HL-60 (cell line): ENCODE measurements around the gene SMTNL1.
"Not testable (repeated sequence)": the region's sequence is repeated elsewhere in the genome, so short reads cannot be mapped to it uniquely, and the experiment has no call there.

Experiments used
- DNase-seq, 2 experiments: peaks; one replicate each; pipeline ENCODE4 v3.0.0-alpha.2; 2010 to 2020; ENCODE audit warnings: low read depth in 1 of 2, low spot score in 1 of 2
- H3K27ac ChIP-seq: fragments of 250-450 bp; sonication (Bioruptor Pico); replicated peaks from 2 replicates; pipeline ENCODE4 v1.5.1; 2020; ENCODE audit warnings: mild to moderate bottlenecking, moderate library complexity
- H3K27me3 ChIP-seq: fragments of 250-450 bp; sonication (Bioruptor Pico); 2 replicates; pipeline ENCODE4 v1.5.1; 2021; ENCODE audit warnings: mild to moderate bottlenecking, moderate library complexity; ENCODE audit not compliant: insufficient read depth, poor library complexity, severe bottlenecking
- H3K4me3 ChIP-seq: replicated peaks from 2 replicates; pipeline ENCODE4 v1.5.1; 2011; ENCODE audit warnings: mild to moderate bottlenecking, control low read depth, low read length; ENCODE audit not compliant: insufficient read depth
- CTCF ChIP-seq: IDR thresholded peaks from one replicate; pipeline ENCODE4 v1.5.1; 2011; ENCODE audit warnings: low read length, control low read depth, inconsistent platforms; ENCODE audit not compliant: insufficient read depth
- GABPA ChIP-seq: IDR thresholded peaks from 2 replicates; pipeline ENCODE4 v1.6.1; 2012; ENCODE audit warnings: low read depth
- POLR2AphosphoS5 ChIP-seq: IDR thresholded peaks from 2 replicates; pipeline ENCODE4 v1.6.1; 2012; ENCODE audit warnings: low read depth
- REST ChIP-seq: IDR thresholded peaks from 2 replicates; pipeline ENCODE4 v1.6.1; 2012; ENCODE audit warnings: low read depth; ENCODE audit not compliant: insufficient replicate concordance
- SPI1 ChIP-seq: IDR thresholded peaks from 2 replicates; pipeline ENCODE4 v1.6.1; 2012; ENCODE audit warnings: low read depth, mild to moderate bottlenecking, borderline replicate concordance

Gene SMTNL1

GRCh38 chr11:57530215-57530595 is 7.2 kb upstream of the SMTNL1 start:
- peak overlapping the region; percentile 91 for H3K4me3 ChIP-seq
- no peaks in the 10 kb centered on the region for H3K27me3 ChIP-seq
- H3K27ac ChIP-seq = peak overlapping the region; percentile 76
- no peak for DNase-seq
- TF ChIP-seq SPI1 (no peak), GABPA (no peak), CTCF (no peak), POLR2AphosphoS5 (no peak), REST (no peak)

GRCh38 chr11:57530596-57531507 is 6.5 kb upstream of the SMTNL1 start, which contains the start of gene TIMM10:
TSS of gene TIMM10 (minus strand) at chr11:57530754. CDS start at chr11:57530189, 565 bp downstream.
- TF ChIP-seq GABPA (peak; percentile 86), REST (no peak), SPI1 (peak; percentile 63; the same call in 1 of the 2 replicates)
- peak within 1 kb of the TSS; percentile 76 for H3K27ac ChIP-seq
- DNase-seq = peak; percentile 98 to 99
- H3K4me3 ChIP-seq = peak within 1 kb of the TSS; percentile 91
- no peaks in the 10 kb centered on the region for H3K27me3 ChIP-seq

- not testable (repeated sequence) for DNase-seq, H3K4me3 ChIP-seq, H3K27ac ChIP-seq, H3K27me3 ChIP-seq
These were observed 2.9 kb upstream of the SMTNL1 start for GRCh38 chr11:57534449-57534848.

GRCh38 chr11:57539342-57539741 is 1.9 kb downstream of the SMTNL1 start:
- TF ChIP-seq POLR2AphosphoS5 (no peak), CTCF (no peak), GABPA (no peak), REST (no peak), SPI1 (no peak)
- Histone ChIP-seq H3K27me3 (no peaks in the 10 kb centered on the region), H3K27ac (no peak overlapping the region), H3K4me3 (no peak overlapping the region)
- no peak for DNase-seq
